IPS DF 4.7 (cell line): ENCODE data around the gene DHX30.
"Not testable (repeated sequence)": the region's sequence is repeated elsewhere in the genome, so short reads cannot be mapped to it uniquely, and the experiment has no call there.

Experiments
- DNase-seq: peaks from one replicate; pipeline ENCODE4 v3.0.0-alpha.2; 2013; ENCODE audit warnings: low spot score; ENCODE audit errors: extremely low read depth

The DHX30 gene

GRCh38 chr3:47802734-47803479, at the start of gene DHX30:
TSS of gene DHX30 (plus strand) at chr3:47803138. CDS start at chr3:47810684, 7,546 bp downstream.
- DNase-seq = no peak

GRCh38 chr3:47758261-47759025, 44.5 kb upstream of the DHX30 start:
- no peak for DNase-seq

GRCh38 chr3:47760207-47760606, 42.7 kb upstream of the DHX30 start:
- not testable (repeated sequence) for DNase-seq

GRCh38 chr3:47761046-47761445, 41.9 kb upstream of the DHX30 start:
- no peak for DNase-seq

GRCh38 chr3:47762233-47762632, 40.7 kb upstream of the DHX30 start:
- no peak for DNase-seq

GRCh38 chr3:47766186-47766585, 36.8 kb upstream of the DHX30 start:
- no peak for DNase-seq

- no peak for DNase-seq
These were observed 30.9 kb upstream of the DHX30 start for GRCh38 chr3:47772047-47772446.

- DNase-seq = no peak
These were observed 30.1 kb upstream of the DHX30 start for GRCh38 chr3:47772788-47773187.

GRCh38 chr3:47778746-47779145, 24.2 kb upstream of the DHX30 start:
- DNase-seq = no peak

- DNase-seq = no peak
These were observed 21.9 kb upstream of the DHX30 start for GRCh38 chr3:47780741-47781684.

GRCh38 chr3:47781685-47782445, 21.1 kb upstream of the DHX30 start, which contains the start of gene SMARCC1:
TSS of gene SMARCC1 (minus strand) at chr3:47781893. CDS start at chr3:47781797, 96 bp downstream.
- DNase-seq = peak; percentile 88

- no peak for DNase-seq
These were observed 20.3 kb upstream of the DHX30 start for GRCh38 chr3:47782446-47783308.

- no peak for DNase-seq
These were observed 19.3 kb upstream of the DHX30 start for GRCh38 chr3:47783673-47784072.

- DNase-seq = no peak
These were observed 11.6 kb upstream of the DHX30 start for GRCh38 chr3:47791193-47791855.

- DNase-seq = no peak
These were observed 10.2 kb upstream of the DHX30 start for GRCh38 chr3:47792699-47793098.

GRCh38 chr3:47794544-47794943, 8.4 kb upstream of the DHX30 start:
- DNase-seq = no peak

- DNase-seq = no peak
These were observed 3.2 kb upstream of the DHX30 start for GRCh38 chr3:47799733-47800132.

GRCh38 chr3:47803480-47804025, 615 bp downstream of the DHX30 start:
- no peak for DNase-seq

- no peak for DNase-seq
These were observed 1.6 kb downstream of the DHX30 start for GRCh38 chr3:47804577-47804976.
